A673 (cell line): ENCODE data around the gene HARS1. TPM values are rescaled to one million over a fixed set of nuclear protein-coding genes. Genes with fewer than 3 reads are reported as not detected.

ENCODE experiments used
- Bru-seq: library from RNA; stranded (reverse); fragments of 400-500 nt; gene quantifications from one replicate; lab custom pipeline; 2021; lab: Mats Ljungman, UMichigan
- BruChase-seq, 2 experiments: library from RNA; stranded (reverse); fragments of 400-500 nt; gene quantifications; one replicate each; lab custom pipeline; 2021; lab: Mats Ljungman, UMichigan
- BruUV-seq: library from RNA; stranded (reverse); fragments of 400-500 nt; replicated peaks from 2 replicates; lab custom pipeline; 2021; lab: Mats Ljungman, UMichigan
- CTCF ChIA-PET: fragments of 300-600 bp; sonication (Branson Sonifier 250); formaldehyde crosslinking; loops from one replicate; lab custom pipeline; 2022; ENCODE audit warnings: antibody characterized with exemption; lab: Charles Lee
- POLR2A ChIA-PET: fragments of 300-600 bp; sonication (Branson Sonifier 250); formaldehyde crosslinking; loops from one replicate; lab custom pipeline; 2022; ENCODE audit warnings: antibody characterized with exemption; ENCODE audit not compliant: low non-redundant PET; lab: Charles Lee
- DNase-seq: peaks from one replicate; pipeline ENCODE4 v3.0.0-alpha.2; 2015; ENCODE audit warnings: low spot score
- H3K27ac ChIP-seq: fragments of 200-600 bp; sonication (generic); 2 replicates; pipeline ENCODE4 v1.5.1; 2016; ENCODE audit warnings: mixed run types, low read depth, mild to moderate bottlenecking, mixed read lengths, antibody characterized with exemption, low read length; ENCODE audit not compliant: poor library complexity, severe bottlenecking
- H3K27me3 ChIP-seq: fragments of 200-600 bp; sonication (generic); replicated peaks from 2 replicates; pipeline ENCODE4 v1.6.1; 2017; ENCODE audit warnings: mixed run types, low read depth, mild to moderate bottlenecking, mixed read lengths, antibody characterized with exemption, low read length; ENCODE audit not compliant: insufficient read depth, poor library complexity
- H3K36me3 ChIP-seq: fragments of 200-600 bp; sonication (generic); 2 replicates; pipeline ENCODE4 v1.6.1; 2016; ENCODE audit warnings: mixed run types, mild to moderate bottlenecking, mixed read lengths, antibody characterized with exemption, low read length; ENCODE audit not compliant: insufficient read depth, poor library complexity, severe bottlenecking
- H3K4me1 ChIP-seq: fragments of 200-600 bp; sonication (generic); 2 replicates; pipeline ENCODE4 v1.6.1; 2017; ENCODE audit warnings: mixed run types, mild to moderate bottlenecking, mixed read lengths, antibody characterized with exemption, low read length; ENCODE audit not compliant: insufficient read depth, poor library complexity, severe bottlenecking
- H3K4me3 ChIP-seq: fragments of 200-600 bp; sonication (generic); 2 replicates; pipeline ENCODE4 v1.5.1; 2016; ENCODE audit warnings: low read depth, mixed run types, mild to moderate bottlenecking, mixed read lengths, low read length; ENCODE audit not compliant: poor library complexity, severe bottlenecking
- H3K9me3 ChIP-seq: fragments of 200-600 bp; sonication (generic); 2 replicates; pipeline ENCODE4 v1.6.1; 2016; ENCODE audit warnings: mixed run types, low read depth, mild to moderate bottlenecking, mixed read lengths, antibody characterized with exemption, low read length; ENCODE audit not compliant: poor library complexity, severe bottlenecking
- CTCF ChIP-seq: fragments of 300-800, 200-600 bp; sonication (generic); conservative IDR thresholded peaks from 2 replicates; pipeline ENCODE4 v1.5.1; 2017; ENCODE audit warnings: low read depth, mild to moderate bottlenecking, antibody characterized with exemption, low read length, moderate library complexity, mixed read lengths
- EZH2 ChIP-seq: fragments of 200-600 bp; sonication (generic); IDR thresholded peaks from 2 replicates; pipeline ENCODE4 v1.6.1; 2017; ENCODE audit warnings: borderline replicate concordance, low read depth, mild to moderate bottlenecking, mixed read lengths, antibody characterized with exemption, low read length; ENCODE audit not compliant: poor library complexity, severe bottlenecking
- intact Hi-C: fragments of 100-400 bp; cut with micrococcal nuclease; formaldehyde crosslinking; loops from one replicate; pipeline ENCODE4 v1.10.0; 2022; ENCODE audit not compliant: unreplicated experiment
- long read RNA-seq: library from polyadenylated mRNA; stranded (forward); transcript quantifications from one replicate; pipeline ENCODE4 v2.0.0, GENCODE V29; 2022
- total RNA-seq: library from RNA; stranded (reverse); gene quantifications from 2 replicates; pipeline ENCODE4 v1.2.3, GENCODE V29; 2021

The HARS1 gene, protein sequence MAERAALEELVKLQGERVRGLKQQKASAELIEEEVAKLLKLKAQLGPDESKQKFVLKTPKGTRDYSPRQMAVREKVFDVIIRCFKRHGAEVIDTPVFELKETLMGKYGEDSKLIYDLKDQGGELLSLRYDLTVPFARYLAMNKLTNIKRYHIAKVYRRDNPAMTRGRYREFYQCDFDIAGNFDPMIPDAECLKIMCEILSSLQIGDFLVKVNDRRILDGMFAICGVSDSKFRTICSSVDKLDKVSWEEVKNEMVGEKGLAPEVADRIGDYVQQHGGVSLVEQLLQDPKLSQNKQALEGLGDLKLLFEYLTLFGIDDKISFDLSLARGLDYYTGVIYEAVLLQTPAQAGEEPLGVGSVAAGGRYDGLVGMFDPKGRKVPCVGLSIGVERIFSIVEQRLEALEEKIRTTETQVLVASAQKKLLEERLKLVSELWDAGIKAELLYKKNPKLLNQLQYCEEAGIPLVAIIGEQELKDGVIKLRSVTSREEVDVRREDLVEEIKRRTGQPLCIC
- total RNA-seq: 95.6 and 101 TPM in 2 replicates
- Bru-seq, nascent RNA: percentile 82 among the genes with signal in this experiment
- percentile 90 among the genes with signal in this experiment for BruChase-seq, experiment 1, labeled RNA remaining after a 2-hour chase
- BruChase-seq, experiment 2, labeled RNA remaining after a 6-hour chase: percentile 89 among the genes with signal in this experiment
- long read RNA-seq, transcript HARS-215 (13 exons, 1,945 nt): major isoform, 194 of 230 reads
- long read RNA-seq, partial matches to known transcripts: 6 of 230 reads
- long read RNA-seq, other reads (novel, unspliced or antisense): 19 of 230 reads

DNA sequence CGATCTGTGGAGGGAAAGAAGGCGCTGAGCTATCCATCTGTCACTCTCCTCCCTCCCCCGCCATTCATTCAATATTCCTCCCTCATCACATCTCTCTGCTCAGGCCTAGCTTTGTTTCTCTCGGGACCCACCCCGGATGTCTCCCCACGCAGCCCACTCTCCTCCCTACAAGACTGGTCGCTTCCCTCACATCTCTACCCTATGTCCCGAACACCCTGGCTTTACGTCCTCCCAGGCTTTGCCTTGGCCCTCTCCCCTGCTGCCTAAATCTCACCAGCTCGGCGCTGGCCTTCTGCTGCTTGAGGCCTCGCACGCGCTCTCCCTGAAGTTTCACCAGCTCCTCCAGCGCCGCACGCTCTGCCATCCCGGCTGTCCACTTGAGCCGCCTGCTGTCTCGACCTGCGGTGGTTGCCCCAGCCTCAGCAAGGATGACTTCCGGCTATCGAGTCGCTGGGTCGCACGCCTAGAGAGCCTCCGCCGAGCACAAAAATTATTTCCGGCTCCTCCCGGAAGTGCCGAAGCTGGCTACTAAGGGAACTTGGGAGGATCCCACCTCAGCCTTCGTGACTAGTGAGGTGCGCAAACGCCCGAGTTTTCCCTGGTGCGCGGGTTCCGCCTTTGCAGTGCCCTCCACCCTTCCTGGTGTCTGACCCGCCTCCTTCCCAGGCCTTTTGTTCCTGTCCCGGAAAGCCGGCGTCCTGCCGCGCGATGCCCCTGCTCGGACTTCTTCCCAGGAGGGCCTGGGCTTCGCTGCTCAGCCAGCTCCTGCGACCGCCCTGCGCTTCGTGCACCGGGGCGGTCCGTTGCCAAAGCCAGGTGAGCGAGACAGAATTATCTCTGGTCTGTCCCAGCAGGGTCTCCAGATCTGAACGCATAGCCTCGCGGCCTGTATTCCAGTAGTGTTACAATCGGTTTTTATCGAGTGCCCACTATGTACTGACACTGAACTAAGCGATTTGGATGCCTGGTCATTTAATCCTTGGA lies at the start of gene HARS1, which contains the start of gene HARS2:
Gene HARS1 (minus strand): TSS at position 430 of the 984 bp plus-strand sequence. CDS start 66 bp downstream, at position 364.
Gene HARS2 (plus strand): TSS at position 515 of the 984 bp plus-strand sequence. CDS start 194 bp downstream, at position 709.
- peaks cover 9% of the 10 kb centered on the region for H3K4me1 ChIP-seq
- intact Hi-C loops: loop anchor here (1.0 kb wide), 1 partner anchor 27 kb away; the partner anchor contains the start of gene WDR55
- no peaks in the 10 kb centered on the region for H3K27me3 ChIP-seq
- DNase-seq: peak; percentile 95
- POLR2A ChIA-PET: interaction anchor here (0.6 to 1.1 kb wide), 3 partner anchors 9 to 130 kb away, joined by 3 to 6 read pairs (median 3); partner anchors contain the start of gene ZMAT2
- H3K27ac ChIP-seq: peak within 1 kb of the TSS; percentile 83
- TF ChIP-seq CTCF: no peak
- no peak for TF ChIP-seq EZH2
- CTCF ChIA-PET: interaction anchor here (0.9 kb wide), 1 partner anchor 16 kb away, joined by 4 read pairs; no protein-coding TSS in a partner anchor
- BruUV-seq: no TSS peak
- H3K36me3 ChIP-seq: peaks cover 47% of the 10 kb centered on the region
- no peaks in the 10 kb centered on the region for H3K9me3 ChIP-seq
- peak within 1 kb of the TSS; percentile 84 for H3K4me3 ChIP-seq

DNA sequence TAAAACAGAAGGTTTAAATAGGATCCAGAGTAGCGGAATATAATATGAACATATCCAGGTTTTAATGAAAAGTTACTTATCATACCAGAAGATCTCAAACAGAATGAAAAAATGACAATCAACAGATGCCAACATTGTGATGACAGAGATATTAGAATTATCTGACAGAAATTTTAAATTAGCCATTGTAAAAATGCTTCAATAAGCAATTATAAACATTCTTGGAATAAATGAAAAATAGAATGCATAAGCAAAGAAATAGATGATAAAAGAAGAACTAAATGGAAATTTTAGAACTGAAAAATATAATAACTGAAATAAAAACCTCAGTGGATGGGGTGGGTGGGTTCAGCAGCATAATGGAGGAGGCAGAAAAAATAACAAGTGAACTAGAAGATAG lies 46.3 kb upstream of the HARS1 start:
- no peak overlapping the region for H3K27ac ChIP-seq
- CTCF ChIA-PET: no interaction called here
- intact Hi-C loops: no loop called here
- DNase-seq: no peak
- no peaks in the 10 kb centered on the region for H3K9me3 ChIP-seq
- H3K4me1 ChIP-seq: no peaks in the 10 kb centered on the region
- POLR2A ChIA-PET: no interaction called here
- no peak overlapping the region for H3K4me3 ChIP-seq
- H3K36me3 ChIP-seq: no peaks in the 10 kb centered on the region
- BruUV-seq: no TSS peak
- no peak for TF ChIP-seq EZH2
- TF ChIP-seq CTCF: no peak
- no peaks in the 10 kb centered on the region for H3K27me3 ChIP-seq
